Fibroblast of lung (primary cell): ENCODE data around the gene PRKAR1B. TPM values are rescaled to one million over a fixed set of nuclear protein-coding genes. Genes with fewer than 3 reads are reported as not detected.

Experiments used
- DNase-seq, 2 donors: peaks; one replicate each; pipeline versions ENCODE4 v3.0.0 to v3.0.0-alpha.2; 2010; ENCODE audit warnings: low read depth in 2 of 2
- H2AFZ ChIP-seq: 2 replicates; pipeline ENCODE4 v1.5.1; 2012; ENCODE audit warnings: low read length, control low read depth, inconsistent platforms
- H3K27ac ChIP-seq: 2 replicates; pipeline ENCODE4 v1.5.1; 2011; ENCODE audit warnings: low read length, control low read depth; ENCODE audit not compliant: insufficient read depth
- H3K27me3 ChIP-seq: 2 replicates; pipeline ENCODE4 v1.5.1; 2011; ENCODE audit warnings: mild to moderate bottlenecking, low read length; ENCODE audit not compliant: control insufficient read depth, insufficient read depth
- H3K36me3 ChIP-seq: 2 replicates; pipeline ENCODE4 v1.5.1; 2011; ENCODE audit warnings: low read length; ENCODE audit not compliant: control insufficient read depth, insufficient read depth
- H3K4me1 ChIP-seq: 2 replicates; pipeline ENCODE4 v1.5.1; 2011; ENCODE audit warnings: low read length; ENCODE audit not compliant: control insufficient read depth, insufficient read depth; ENCODE audit errors: extremely low read depth
- H3K4me2 ChIP-seq: 2 replicates; pipeline ENCODE4 v1.5.1; 2011; ENCODE audit warnings: low read length, control low read depth; ENCODE audit not compliant: insufficient read depth; ENCODE audit errors: extremely low read depth
- H3K4me3 ChIP-seq, 4 experiments: fragments of 200-600 bp in 1 of 4; sonication (generic) in 1 of 4; replicated peaks in 1 of 4; 2 replicates each; pipeline ENCODE4 v1.5.1; 2011 to 2016; ENCODE audit warnings: low read length in 4 of 4, low read depth in 3 of 4, mild to moderate bottlenecking in 3 of 4, control low read depth in 2 of 4, inconsistent platforms in 1 of 4, mixed read lengths in 1 of 4; ENCODE audit not compliant: insufficient read depth in 1 of 4; ENCODE audit errors: control extremely low read depth in 1 of 4
- H3K79me2 ChIP-seq: 2 replicates; pipeline ENCODE4 v1.5.1; 2012; ENCODE audit warnings: mild to moderate bottlenecking, low read length, inconsistent platforms; ENCODE audit not compliant: control insufficient read depth, insufficient read depth
- H3K9ac ChIP-seq: 2 replicates; pipeline ENCODE4 v1.5.1; 2011; ENCODE audit warnings: mild to moderate bottlenecking, low read length, control low read depth; ENCODE audit not compliant: insufficient read depth
- H3K9me3 ChIP-seq: 2 replicates; pipeline ENCODE4 v1.5.1; 2012; ENCODE audit warnings: low read depth, low read length; ENCODE audit not compliant: control insufficient read depth, insufficient read depth
- H4K20me1 ChIP-seq: 2 replicates; pipeline ENCODE4 v1.5.1; 2011; ENCODE audit warnings: low read length; ENCODE audit not compliant: control insufficient read depth, insufficient read depth; ENCODE audit errors: extremely low read depth
- CTCF ChIP-seq, 2 donors: IDR thresholded peaks in 1 of 2; conservative IDR thresholded peaks in 1 of 2; 1 replicate in 1 of 2; 2 replicates in 1 of 2; pipeline ENCODE4 v1.5.1; 2011 to 2012; ENCODE audit warnings: low read length in 2 of 2, control low read depth in 1 of 2, inconsistent platforms in 1 of 2, low read depth in 1 of 2, mild to moderate bottlenecking in 1 of 2
- EZH2 ChIP-seq: IDR thresholded peaks from 2 replicates; pipeline ENCODE4 v1.5.1; 2012; ENCODE audit warnings: low read length, control low read depth, mild to moderate bottlenecking; ENCODE audit errors: missing control alignments
- polyA plus RNA-seq, 2 donors: library from polyadenylated mRNA; depleted of rRNA in 1 of 2; stranded (reverse) in 1 of 2; unstranded in 1 of 2; fragments of >200 nt; gene quantifications; 2 replicates each; pipeline ENCODE4 v1.2.1, GENCODE V29; 2011 to 2012; ENCODE audit warnings: missing spikeins in 1 of 2
- total RNA-seq: library from RNA; depleted of rRNA; stranded (reverse); fragments of >200 nt; gene quantifications from 2 replicates; pipeline ENCODE4 v1.2.1, GENCODE V29; 2014

The PRKAR1B gene
- total and polyA plus RNA-seq, 2 donors (not counting 1 experiment from before 2014, with no cell fraction given), result 12.7 to 14.5 TPM

DNA sequence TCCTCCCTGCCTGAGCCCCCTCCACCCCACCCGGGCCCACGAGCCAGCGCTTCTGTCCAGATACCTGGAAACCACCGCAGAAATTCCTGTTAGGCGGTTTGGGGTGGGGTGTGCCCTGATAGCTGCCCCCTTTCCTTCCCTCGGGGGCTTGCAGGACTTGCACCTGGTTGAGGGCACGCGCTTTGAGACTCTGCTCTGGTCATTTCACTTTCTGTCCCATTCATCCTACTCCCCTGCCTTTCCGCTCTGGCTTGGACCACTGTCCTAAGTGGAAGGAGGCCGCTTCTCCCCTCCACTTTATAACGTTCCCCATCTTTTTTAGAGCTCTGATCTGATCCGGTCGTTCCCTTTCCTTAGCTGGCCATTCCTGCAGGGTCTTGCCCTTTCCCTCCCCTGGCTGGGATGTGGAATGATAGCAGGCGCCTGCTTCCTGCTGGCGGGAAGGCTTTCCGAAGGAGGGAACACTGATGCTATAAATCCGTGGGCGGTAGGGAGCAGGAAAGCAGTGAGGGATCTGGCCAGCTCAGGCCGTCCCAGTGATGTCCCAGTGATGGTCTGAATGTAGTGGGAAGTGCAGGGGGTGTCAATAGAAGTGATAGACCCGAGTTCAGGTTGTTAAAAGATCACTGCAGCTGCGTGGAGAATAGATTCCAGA lies 852 bp upstream of the PRKAR1B start:
- peak overlapping the region; percentile 90 for H3K4me2 ChIP-seq
- H3K9me3 ChIP-seq, result no peaks in the 10 kb centered on the region
- no peak overlapping the region for H3K9ac ChIP-seq
- no peaks in the 10 kb centered on the region for H4K20me1 ChIP-seq
- H2AFZ ChIP-seq, result no peak overlapping the region
- TF ChIP-seq CTCF (conservative IDR thresholded peaks at IDR 0.05 in 1 of 2, IDR thresholded peaks at IDR 0.05 in 1 of 2; ENCODE audit: low read depth in 1 of 2, low read length in 2 of 2) (no peak), EZH2 (no peak)
- H3K4me1 ChIP-seq, result peaks cover 11% of the 10 kb centered on the region
- peaks cover 14% of the 10 kb centered on the region for H3K79me2 ChIP-seq
- no peaks in the 10 kb centered on the region for H3K27me3 ChIP-seq
- H3K4me3 ChIP-seq, result peak overlapping the region; percentile 39 to 64 (median 46)
- peak in 1 of 2 donors; percentile 40 for DNase-seq
- no peak overlapping the region for H3K27ac ChIP-seq
- peaks cover 4% of the 10 kb centered on the region for H3K36me3 ChIP-seq

GRCh38 chr7:726854-727103 lies 302 bp downstream of the PRKAR1B start:
- Histone ChIP-seq H4K20me1 (no peaks in the 10 kb centered on the region), H2AFZ (peak overlapping the region; percentile 30), H3K4me2 (peak overlapping the region; percentile 44), H3K4me1 (peaks cover 11% of the 10 kb centered on the region), H3K79me2 (peaks cover 10% of the 10 kb centered on the region), H3K27me3 (no peaks in the 10 kb centered on the region), H3K27ac (no peak overlapping the region), H3K9ac (peak overlapping the region; percentile 69), H3K9me3 (no peaks in the 10 kb centered on the region), H3K36me3 (peaks cover 4% of the 10 kb centered on the region), H3K4me3 (peak overlapping the region in 2 of 4 experiments; percentile 64 to 66)
- no peak for TF ChIP-seq EZH2
- no peak for TF ChIP-seq CTCF (conservative IDR thresholded peaks at IDR 0.05 in 1 of 2, IDR thresholded peaks at IDR 0.05 in 1 of 2; ENCODE audit: low read depth in 1 of 2, low read length in 2 of 2)
- no peak for DNase-seq

DNA sequence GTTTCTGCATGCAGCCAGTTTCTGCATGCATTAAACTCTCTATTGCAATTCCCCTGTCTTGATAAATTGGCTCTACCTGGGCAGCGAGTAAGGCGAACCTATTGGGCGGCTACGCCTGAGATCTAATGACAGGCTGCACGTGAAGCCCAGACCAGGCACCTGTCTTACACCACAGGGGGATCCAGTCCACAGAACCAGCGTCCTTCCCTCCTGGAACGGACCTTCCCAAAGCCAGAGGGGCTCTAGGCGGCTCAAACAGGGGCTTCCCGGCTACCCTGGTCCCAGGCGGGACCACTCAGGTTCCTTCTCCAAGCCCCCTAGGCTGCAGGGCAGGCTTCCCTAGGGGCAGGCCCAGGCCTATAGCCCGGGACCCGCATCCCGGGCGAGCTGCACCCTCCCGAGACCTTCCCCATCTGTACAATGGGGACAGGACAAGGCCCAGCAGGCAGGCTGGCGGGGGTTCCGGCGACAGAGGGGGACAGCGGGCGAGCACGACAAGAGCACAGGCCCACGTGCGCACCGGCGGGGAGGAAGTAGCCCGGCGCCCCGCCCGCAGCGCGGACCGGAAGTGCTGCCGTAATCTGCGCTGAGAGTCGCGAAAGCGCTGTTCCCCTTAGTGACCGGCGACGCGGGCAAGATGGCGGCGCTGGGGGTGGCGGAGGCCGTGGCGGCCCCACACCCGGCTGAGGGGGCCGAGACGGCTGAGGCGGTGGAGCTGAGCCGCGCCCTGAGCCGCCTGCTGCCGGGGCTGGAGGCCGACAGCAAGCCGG lies 812 bp downstream of the PRKAR1B start, which contains the start of gene DNAAF5:
DNAAF5 (plus strand) TSS at position 616 of the 770 bp plus-strand sequence; CDS start at position 638, 22 bp downstream.
- H3K9ac ChIP-seq, result peak within 1 kb of the TSS; percentile 69
- H3K27ac ChIP-seq, result no peak within 1 kb of the TSS
- peak within 1 kb of the TSS; percentile 52 for H2AFZ ChIP-seq
- peaks cover 11% of the 10 kb centered on the region for H3K4me1 ChIP-seq
- peaks cover 10% of the 10 kb centered on the region for H3K79me2 ChIP-seq
- no peak for TF ChIP-seq EZH2
- no peak for TF ChIP-seq CTCF (conservative IDR thresholded peaks at IDR 0.05 in 1 of 2, IDR thresholded peaks at IDR 0.05 in 1 of 2; ENCODE audit: low read depth in 1 of 2, low read length in 2 of 2)
- H3K4me2 ChIP-seq, result peak within 1 kb of the TSS; percentile 92
- peaks cover 4% of the 10 kb centered on the region for H3K36me3 ChIP-seq
- peak; percentile 82 to 83 for DNase-seq
- no peaks in the 10 kb centered on the region for H3K27me3 ChIP-seq
- H3K4me3 ChIP-seq, result peak within 1 kb of the TSS; percentile 42 to 71 (median 65)
- no peaks in the 10 kb centered on the region for H3K9me3 ChIP-seq
- H4K20me1 ChIP-seq, result no peaks in the 10 kb centered on the region
